ENCODE results near the gene MAPKAP1.

MAPKAP1 gene

GRCh38 chr9:125464591-125465385 is 242.2 kb downstream of the MAPKAP1 start:
- TF ChIP-seq CTCF (IDR thresholded peaks at IDR 0.05; ENCODE audit: borderline replicate concordance, control extremely low read depth, extremely low read depth, insufficient read depth, missing control alignments), result no peak
- in situ Hi-C loops (cut with MboI; ENCODE audit: low sequenced_read_pairs, unreplicated experiment), result no loop called here
- DNase-seq (ENCODE audit: low spot score), result no peak

DNA sequence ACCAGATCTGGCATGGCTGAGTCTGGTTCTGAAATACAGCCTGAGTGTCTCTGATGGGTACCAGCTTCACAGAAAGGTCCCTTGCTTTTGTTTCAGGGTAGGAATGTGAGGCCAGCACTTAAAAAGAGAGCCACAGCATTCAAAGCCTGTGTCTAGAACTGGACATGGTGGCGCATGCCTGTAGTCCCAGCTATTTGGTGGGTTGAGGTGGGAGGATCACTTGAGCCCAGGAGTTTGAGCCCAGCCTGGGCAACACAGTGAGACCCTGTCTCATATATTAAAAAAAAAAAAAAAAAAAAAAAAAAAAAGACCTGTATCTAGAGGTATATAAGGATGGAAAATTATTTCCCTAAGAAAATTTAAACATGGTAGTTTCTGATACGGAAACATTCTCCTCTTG is 243.1 kb downstream of the MAPKAP1 start:
- DNase-seq (ENCODE audit: low spot score), result no peak
- in situ Hi-C loops (cut with MboI; ENCODE audit: low sequenced_read_pairs, unreplicated experiment), result no loop called here
- TF ChIP-seq CTCF (IDR thresholded peaks at IDR 0.05; ENCODE audit: borderline replicate concordance, control extremely low read depth, extremely low read depth, insufficient read depth, missing control alignments), result no peak

GRCh38 chr9:125462861-125463291 is 244.1 kb downstream of the MAPKAP1 start:
- no peak for TF ChIP-seq CTCF (IDR thresholded peaks at IDR 0.05; ENCODE audit: borderline replicate concordance, control extremely low read depth, extremely low read depth, insufficient read depth, missing control alignments)
- no peak for DNase-seq (ENCODE audit: low spot score)
- in situ Hi-C loops (cut with MboI; ENCODE audit: low sequenced_read_pairs, unreplicated experiment), result no loop called here

GRCh38 chr9:125461636-125462190 is 245.3 kb downstream of the MAPKAP1 start:
- TF ChIP-seq CTCF (IDR thresholded peaks at IDR 0.05; ENCODE audit: borderline replicate concordance, control extremely low read depth, extremely low read depth, insufficient read depth, missing control alignments), result no peak
- in situ Hi-C loops (cut with MboI; ENCODE audit: low sequenced_read_pairs, unreplicated experiment), result no loop called here
- no peak for DNase-seq (ENCODE audit: low spot score)

GRCh38 chr9:125460883-125461635 is 245.9 kb downstream of the MAPKAP1 start:
- DNase-seq (ENCODE audit: low spot score), result no peak
- in situ Hi-C loops (cut with MboI; ENCODE audit: low sequenced_read_pairs, unreplicated experiment), result no loop called here
- TF ChIP-seq CTCF (IDR thresholded peaks at IDR 0.05; ENCODE audit: borderline replicate concordance, control extremely low read depth, extremely low read depth, insufficient read depth, missing control alignments), result no peak

DNA sequence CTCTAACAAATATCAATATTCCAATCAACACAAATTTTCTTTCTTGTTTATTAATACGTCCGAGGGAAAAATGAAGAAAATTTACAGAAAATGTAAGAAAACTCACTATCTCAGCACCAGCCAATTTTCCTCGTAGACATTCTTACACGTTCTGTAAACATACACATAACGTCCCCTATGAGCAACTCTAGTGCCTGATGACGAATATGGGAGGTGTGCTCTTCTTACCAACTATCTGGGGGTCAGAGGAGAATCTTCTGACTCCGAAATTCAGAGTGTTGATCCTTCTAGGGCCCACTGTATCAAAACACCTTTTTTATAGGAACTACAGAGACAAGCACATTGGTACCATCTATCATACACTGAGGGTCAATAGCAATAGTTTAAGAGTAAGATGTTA is 246.7 kb downstream of the MAPKAP1 start:
- TF ChIP-seq CTCF (IDR thresholded peaks at IDR 0.05; ENCODE audit: borderline replicate concordance, control extremely low read depth, extremely low read depth, insufficient read depth, missing control alignments), result no peak
- DNase-seq (ENCODE audit: low spot score), result no peak
- in situ Hi-C loops (cut with MboI; ENCODE audit: low sequenced_read_pairs, unreplicated experiment), result no loop called here
